NCI-H82 (cell line): ENCODE data around the gene TBC1D5.
A peak's percentile ranks its signal among the peaks of the same experiment; 100 is the strongest.
"Not testable (repeated sequence)": the region's sequence is repeated elsewhere in the genome, so short reads cannot be mapped to it uniquely, and the experiment has no call there.

Experiments used
- DNase-seq: peaks from one replicate; lab custom pipeline; 2025; lab: John Stamatoyannopoulos, UW

The TBC1D5 gene

GRCh38 chr3:17742102-17742879, at the start of gene TBC1D5:
TBC1D5 (minus strand) TSS chr3:17742631; CDS start chr3:17508570, 234,061 bp downstream.
- DNase-seq: peak; percentile 98

GRCh38 chr3:17783426-17783825, 41.0 kb upstream of the TBC1D5 start:
- no peak for DNase-seq

GRCh38 chr3:17782751-17783150, 40.3 kb upstream of the TBC1D5 start:
- no peak for DNase-seq

- not testable (repeated sequence) for DNase-seq
Observed at GRCh38 chr3:17780369-17780768, 37.9 kb upstream of the TBC1D5 start.

GRCh38 chr3:17779304-17780250, 37.1 kb upstream of the TBC1D5 start:
- not testable (repeated sequence) for DNase-seq

- not testable (repeated sequence) for DNase-seq
Observed at GRCh38 chr3:17777326-17777725, 34.9 kb upstream of the TBC1D5 start.

- no peak for DNase-seq
Observed at GRCh38 chr3:17775073-17775472, 32.6 kb upstream of the TBC1D5 start.

- not testable (repeated sequence) for DNase-seq
Observed at GRCh38 chr3:17774180-17774910, 31.9 kb upstream of the TBC1D5 start.

- DNase-seq: no peak
Observed at GRCh38 chr3:17772556-17772955, 30.1 kb upstream of the TBC1D5 start.

- no peak for DNase-seq
Observed at GRCh38 chr3:17771177-17772017, 29.0 kb upstream of the TBC1D5 start.

- DNase-seq: no peak
Observed at GRCh38 chr3:17770682-17771081, 28.3 kb upstream of the TBC1D5 start.

GRCh38 chr3:17765819-17766472, 23.5 kb upstream of the TBC1D5 start:
- DNase-seq: no peak

GRCh38 chr3:17761563-17761962, 19.1 kb upstream of the TBC1D5 start:
- DNase-seq: no peak

- DNase-seq: no peak
Observed at GRCh38 chr3:17759901-17760300, 17.5 kb upstream of the TBC1D5 start.

- DNase-seq: no peak
Observed at GRCh38 chr3:17755836-17756235, 13.4 kb upstream of the TBC1D5 start.

- no peak for DNase-seq
Observed at GRCh38 chr3:17753632-17753992, 11.2 kb upstream of the TBC1D5 start.

GRCh38 chr3:17752876-17753631, 10.6 kb upstream of the TBC1D5 start:
- no peak for DNase-seq

- DNase-seq: no peak
Observed at GRCh38 chr3:17752436-17752835, 10.0 kb upstream of the TBC1D5 start.

GRCh38 chr3:17749705-17750293, 7.4 kb upstream of the TBC1D5 start:
- no peak for DNase-seq

- no peak for DNase-seq
Observed at GRCh38 chr3:17749281-17749680, 6.8 kb upstream of the TBC1D5 start.
